Astrocyte of the hippocampus (primary cell): Measurements from ENCODE around the gene NELL2.
"Not testable (repeated sequence)": the region's sequence is repeated elsewhere in the genome, so short reads cannot be mapped to it uniquely, and the experiment has no call there.

Source experiments
- DNase-seq: peaks from one replicate; pipeline ENCODE4 v3.0.0; 2011; ENCODE audit warnings: low read depth, low spot score

The NELL2 gene

DNA sequence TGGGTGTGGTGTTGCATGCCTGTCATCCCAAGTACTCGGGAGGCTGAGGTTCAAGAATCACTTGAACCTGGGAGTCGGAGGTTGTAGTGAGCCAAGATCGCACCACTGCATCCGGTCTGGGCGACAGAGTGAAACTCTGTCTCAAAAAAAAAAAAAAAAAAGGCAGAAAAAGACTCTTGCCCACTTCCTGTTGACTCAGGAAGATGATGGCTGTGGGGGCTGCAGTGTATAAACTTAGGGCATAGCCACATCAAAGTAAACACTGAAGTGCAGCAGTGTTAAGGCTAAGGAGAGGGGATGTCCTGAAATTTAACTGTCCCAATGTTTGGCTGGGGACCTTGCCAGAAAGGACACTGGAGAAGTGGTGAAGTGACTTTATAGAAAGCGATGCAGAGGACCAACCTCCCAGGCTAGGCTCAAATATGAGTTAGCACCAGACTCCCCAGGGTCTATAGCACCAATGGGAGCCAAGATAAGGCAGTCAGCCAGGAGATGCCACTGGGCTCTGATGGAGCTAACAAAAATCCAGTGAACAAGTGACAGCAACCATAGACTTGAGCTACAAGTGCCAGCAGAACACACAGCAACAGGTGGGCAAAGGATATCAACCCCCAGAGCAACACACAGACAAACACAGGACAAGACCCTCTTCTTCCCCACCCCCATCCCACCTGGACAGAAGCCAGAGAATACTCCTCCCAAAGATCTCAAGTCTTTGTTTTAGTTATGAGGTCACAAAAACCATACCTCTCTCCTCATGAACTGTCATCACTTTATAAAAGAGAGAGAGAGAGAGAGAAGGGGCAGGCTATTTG lies 28.0 kb downstream of the NELL2 start:
- no peak for DNase-seq

DNA sequence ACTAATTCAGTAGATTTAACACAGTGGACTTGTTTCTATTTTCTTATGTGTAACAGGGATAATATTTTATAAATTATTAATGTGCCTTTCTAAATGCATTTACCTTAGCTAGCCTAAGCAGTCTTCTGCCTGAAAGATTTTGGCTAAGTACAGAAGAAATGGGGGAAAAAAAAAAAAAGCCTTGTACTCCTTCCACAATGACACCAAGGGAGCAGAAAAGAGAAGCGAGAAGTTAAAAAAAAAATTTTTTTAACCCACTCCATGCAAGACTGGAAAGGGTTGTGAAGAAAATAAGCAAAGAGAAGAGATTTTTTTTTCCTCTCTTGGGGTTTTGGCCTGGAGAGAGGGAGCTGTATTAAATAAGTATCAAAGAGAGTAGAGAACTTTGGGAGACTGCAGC lies 28.7 kb downstream of the NELL2 start:
- DNase-seq: no peak

DNA sequence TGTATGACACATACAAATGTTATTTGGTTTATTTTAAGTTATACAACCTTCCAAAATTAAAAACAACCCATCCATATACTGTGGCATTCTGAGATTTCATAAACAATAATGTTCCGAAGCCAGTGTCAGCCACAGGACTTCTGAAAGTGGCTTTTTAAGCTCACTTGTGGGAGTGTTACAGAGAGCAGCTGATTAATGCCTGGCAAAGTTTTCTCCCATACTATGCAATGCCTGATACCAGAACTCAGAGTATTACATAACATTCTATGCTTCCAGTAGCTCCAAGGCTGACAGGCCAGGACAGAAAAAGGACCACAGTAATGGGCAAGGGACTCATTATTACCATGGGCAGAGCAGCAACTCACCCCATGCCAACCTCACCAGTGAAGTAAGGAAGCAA lies 29.3 kb downstream of the NELL2 start:
- no peak for DNase-seq

DNA sequence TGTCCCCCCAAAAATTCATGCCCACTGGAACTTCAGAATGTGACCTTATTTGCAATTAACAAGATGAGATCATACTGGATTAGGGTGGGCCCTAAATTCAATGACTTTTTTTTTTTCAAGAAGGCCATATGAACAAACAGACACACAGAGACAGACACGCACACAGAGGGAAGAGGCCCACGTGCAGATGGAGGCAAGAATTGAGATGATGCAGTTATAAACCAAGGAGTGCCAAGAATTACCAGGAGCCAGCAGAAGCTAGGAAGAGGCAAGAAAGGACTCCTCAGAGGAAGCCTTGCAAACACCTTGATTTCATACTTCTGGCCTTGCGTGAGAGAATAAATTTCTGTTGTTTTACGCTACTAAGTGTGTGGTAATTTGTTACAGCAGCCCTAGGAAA lies 33.4 kb downstream of the NELL2 start:
- DNase-seq: no peak

DNA sequence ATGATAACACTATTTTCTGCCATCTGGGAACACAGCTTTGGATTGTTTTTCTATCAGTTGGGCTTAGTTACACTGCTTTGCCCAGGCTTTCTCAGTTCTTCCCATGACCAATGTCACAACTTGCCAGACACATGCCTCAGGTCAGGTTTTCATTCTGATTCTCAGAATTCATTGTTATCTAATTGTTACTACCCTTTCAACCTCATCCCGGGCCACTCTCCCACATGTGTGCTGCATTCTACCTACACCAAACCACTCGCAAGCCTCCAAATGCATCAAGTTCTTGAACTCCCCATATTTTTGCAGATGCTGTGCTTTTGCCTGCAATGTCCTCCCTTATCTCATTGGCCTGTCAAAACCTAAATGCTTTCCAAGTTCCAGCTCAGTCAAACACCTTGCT lies 36.3 kb downstream of the NELL2 start:
- no peak for DNase-seq

DNA sequence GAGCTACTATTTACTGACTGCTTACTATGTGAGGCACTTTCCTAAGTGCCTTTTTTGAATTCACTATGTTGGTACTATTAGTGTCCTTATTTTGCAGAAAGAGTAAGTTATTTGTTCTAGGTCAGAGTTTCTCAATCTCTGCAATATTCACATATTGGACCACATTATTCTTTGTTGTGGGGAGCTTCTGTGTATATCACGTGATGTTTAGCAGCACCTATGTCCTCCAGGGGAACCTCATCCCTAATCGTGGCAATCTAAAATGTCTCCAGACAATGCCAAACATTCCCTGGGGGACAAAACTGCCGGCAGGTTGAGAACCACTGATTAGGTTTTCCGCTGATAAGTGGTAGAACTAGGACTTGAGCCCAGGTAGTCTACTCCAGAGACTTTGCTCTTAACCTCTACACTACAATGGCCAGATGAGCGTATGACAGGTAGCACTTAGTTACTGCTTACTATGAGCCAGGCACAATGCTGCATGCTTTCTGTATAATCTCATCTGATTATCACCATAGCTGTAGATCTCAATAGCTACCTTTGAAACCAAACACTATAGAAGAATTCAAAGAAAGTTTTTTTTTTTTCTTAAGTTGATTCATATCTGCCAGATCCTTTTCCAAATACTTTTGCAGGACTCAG lies 38.9 kb downstream of the NELL2 start:
- no peak for DNase-seq

DNA sequence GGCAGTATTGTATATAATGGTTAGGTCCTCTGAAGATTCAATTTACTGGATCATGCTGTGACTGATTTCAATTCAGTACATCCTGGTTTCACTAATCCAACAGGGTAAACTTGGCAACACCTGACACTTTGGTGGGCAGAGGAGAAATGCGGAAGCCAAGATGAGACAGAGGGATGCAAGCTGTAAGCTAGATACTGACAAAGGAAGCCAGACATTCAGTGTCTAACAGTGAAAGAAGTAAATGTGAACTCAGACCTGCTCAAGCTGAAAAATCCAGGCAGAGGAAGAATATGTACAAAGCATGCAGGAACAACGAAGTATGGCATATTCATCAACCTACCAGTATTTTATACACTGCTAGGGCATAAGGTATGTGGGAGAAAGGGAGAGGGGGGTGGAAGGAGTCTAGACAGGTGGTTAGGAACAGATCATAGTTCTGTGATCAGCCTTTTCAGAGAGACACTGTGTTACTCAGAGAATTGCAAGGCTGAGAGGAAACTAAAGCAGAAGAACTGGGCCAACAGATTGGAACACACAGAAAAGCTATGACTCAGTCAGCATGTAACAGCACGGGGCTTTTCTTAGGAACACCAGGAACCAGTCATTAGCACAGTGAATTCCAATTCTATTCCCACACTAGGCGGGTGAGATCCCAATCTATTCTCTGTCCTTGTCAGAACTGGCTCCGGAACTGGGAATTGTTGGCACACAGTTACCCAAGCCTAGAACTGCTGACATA lies 40.3 kb downstream of the NELL2 start:
- peak; percentile 20 for DNase-seq

DNA sequence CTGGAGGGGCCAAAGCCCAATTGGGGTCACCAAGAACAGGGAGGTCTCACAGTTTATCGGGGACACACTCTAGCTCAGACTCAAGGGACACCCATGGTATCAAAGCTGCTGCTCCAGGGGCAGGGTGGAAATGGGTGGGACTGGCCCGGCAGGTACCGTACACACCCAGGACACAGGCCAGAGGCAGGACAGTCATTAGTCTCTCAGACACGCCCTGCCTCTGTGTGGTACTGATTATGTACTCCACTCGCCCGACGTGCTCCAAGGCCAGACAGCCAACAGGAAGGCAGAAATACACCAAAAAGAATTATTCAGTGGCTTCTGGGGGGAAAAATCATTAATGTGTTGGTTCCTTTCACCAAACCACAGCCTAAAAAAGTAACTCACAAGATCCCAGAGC lies 41.1 kb downstream of the NELL2 start:
- not testable (repeated sequence) for DNase-seq

DNA sequence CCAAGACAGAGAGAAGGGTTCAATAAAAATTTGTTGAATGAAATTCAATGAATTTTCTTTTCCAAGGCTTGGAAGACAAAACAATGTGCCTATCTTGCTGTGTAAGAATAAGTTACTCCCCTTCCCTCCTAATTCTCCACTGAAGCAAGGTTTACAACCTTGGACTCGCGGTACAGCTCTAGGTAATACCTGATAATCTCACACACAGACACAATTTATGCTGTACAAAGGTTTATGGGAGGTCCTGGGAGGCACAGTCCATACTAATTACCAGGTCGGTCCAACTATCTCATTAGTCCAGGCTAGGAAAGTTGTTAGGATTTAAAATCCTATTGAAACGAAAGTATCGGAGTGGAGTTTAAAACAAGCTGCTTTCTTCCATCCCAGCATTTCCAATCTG lies 42.6 kb downstream of the NELL2 start:
- no peak for DNase-seq

DNA sequence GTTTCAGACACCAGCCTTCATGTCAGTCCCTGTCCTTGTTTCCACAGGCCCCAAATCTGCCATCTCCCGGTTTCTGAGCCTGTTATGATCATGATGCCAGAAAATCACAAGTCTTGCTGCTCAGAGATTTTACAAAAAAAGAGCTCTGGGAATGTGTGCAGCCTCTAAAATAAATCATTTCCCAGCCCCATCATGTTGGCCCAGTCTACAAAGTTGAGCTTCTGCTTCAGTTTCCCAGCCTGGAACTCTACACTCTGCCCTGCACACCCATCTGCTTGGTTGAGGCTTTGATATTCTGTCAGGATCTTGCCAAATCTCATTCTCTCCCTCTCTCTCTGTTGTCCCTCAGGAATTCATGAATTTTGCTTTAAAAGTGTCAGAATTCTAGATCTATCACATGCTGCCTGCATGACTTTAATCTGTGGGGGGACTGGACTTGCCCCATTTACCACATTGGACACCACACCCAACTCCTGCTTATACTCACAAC lies 45.5 kb downstream of the NELL2 start:
- DNase-seq: no peak

DNA sequence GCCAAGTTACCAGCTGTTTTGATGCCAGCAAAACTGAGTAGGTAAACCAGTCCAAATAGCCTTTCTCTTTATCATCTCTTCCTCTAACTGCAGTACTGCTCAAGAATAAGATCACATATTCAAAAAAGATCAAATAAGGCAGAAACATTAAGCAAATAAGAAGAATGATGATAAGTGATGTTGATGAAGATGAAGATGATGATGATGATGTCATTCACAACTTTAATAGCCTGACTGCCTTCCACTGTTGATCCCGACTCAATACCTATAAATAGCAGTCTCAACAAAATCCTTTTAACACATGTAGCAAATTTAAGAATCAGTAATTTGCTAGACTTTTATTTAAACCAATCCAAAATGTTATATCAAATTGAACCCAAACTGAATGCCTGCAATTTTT lies 47.1 kb downstream of the NELL2 start:
- DNase-seq: no peak

DNA sequence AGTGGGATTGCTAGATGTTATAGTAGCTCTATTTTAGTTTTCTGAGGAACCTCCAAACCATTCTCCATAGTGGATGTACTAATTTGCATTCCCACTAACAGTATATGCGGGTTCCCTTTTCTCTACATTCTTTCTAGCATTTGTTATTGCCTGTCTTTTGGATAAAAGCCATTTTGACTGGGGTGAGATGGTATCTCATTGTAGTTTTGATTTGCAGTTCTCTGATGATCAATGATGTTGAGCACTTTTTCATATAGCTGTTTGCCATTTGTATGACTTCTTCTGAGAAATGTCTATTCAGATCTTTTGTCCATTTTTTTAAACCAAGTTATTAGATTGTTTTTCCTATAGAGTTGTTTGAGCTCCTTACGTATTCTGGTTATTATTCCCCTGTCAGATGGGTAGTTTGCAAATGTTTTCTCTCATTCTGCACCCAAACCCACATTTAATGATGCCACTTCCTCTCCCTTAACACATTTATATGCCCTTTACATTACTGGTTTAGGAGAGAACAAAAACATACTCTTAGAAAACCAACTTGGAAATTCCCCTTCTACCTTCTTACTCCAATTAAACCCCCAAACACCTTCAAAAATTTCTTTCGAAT lies 48.2 kb downstream of the NELL2 start:
- no peak for DNase-seq

DNA sequence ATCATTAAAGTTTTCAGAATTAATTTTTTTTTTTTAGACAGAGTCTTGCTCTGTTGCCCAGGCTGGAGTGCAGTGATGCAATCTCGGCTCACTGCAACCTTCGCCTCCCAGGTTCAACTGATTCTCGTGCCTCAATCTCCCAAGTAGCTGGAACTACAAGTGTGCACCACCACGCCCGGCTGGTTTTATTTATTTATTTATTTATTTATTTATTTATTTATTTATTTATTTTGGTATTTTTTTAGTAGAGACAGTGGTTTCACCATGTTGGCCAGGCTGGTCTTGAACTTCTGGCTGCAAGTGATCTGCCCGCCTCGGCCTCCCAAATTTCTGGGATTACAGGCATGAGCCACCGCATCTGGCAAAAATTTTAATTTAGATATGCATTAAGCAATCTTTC lies 54.4 kb downstream of the NELL2 start:
- DNase-seq: not testable (repeated sequence)

DNA sequence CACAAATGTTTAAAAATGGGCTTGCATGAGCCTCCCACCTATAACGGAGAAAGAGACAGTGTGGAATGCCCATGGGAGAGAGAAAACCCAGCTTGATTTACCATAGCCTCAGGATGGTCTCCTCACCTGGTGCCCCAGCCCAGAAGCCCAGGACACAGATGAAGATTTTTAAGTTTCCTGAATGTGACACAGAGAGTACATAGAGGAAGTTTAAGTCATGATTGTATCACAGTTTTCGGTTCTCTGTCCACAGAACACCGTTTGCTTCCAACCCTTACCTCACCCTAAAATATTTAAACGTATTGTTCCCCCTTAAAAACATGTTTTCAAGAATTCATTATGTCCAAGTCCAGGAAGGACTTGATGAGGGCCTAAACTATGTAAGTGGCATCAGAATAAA lies 56.2 kb downstream of the NELL2 start:
- DNase-seq: no peak

DNA sequence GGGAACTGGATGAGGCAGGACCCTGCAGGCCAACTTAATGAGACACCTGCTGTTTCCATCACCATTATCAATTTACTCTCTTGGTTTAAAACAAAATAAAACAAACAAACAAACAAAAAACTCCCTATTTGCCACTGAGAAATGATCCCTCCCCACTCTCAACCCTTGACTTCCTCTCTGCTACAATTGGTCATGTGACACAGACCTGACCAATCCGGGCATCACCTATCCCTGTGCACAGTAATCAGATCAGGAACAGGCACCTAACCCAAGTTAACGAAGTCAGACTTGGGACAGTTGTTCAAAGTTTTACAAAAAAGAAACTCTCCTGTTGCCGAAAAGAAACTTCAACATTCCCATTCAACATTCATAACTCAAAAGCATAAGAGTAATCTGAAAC lies 58.4 kb downstream of the NELL2 start:
- DNase-seq: no peak

DNA sequence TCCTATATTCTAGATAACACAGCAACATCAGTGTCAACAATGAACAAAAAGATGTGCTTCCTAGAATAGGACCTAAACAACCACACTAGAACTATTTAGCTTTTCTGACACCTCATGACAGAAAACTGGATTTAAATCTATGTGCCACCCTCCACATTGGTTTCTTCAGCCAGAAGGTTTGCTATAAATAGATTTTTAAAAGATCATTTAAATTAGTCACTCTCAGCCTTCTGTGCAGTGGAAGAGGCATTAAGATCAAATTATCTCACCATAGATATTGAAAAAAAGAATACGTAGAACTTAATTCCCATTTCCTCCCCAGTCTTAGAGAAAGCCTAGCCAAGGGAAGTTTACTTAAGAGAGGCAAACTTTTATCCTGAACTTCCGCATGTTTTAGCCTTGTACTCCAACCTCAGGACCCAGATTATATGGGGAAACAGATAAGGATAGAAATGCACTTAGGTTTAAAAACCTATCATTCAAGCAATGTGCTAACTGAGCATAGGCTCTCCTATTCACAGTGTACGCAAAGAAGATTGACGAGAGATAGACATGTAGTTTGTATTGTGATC lies 59.6 kb downstream of the NELL2 start:
- DNase-seq: no peak

DNA sequence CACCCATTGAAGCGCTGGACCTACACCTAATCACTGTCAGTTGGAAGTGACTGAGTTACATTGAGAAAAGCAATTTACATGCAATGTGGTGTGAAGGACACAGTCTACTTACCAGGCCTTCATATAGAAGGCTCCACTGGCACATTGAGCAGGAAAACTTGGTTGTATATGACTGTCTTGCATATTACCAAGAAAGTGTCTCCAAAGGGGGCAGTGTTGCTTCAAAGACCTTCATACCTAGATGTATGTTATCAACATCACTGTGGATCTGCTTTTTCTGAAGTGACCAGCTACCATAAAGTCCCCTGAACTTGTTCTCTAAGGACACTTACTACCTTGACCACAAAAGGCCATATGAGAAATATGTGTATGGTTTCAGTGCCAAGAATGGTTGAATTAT lies 64.1 kb downstream of the NELL2 start:
- no peak for DNase-seq

DNA sequence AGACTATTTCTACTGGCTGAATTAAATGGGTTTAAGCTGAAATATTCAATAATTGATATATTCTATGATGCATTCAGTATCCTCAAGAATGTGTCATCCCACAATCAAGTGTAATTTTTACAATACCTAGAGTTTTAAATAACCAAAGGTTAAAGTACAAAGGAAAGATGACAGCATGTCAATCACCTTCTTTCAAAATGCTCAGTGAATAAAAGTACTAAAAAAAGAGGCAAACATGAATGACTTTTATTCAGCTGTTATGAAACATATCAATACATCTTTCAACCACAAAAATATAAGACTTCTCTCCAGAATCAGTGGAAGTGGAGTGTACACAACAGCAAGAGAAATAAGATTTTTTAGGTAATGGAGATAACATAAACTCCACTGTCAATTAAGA lies 72.0 kb downstream of the NELL2 start:
- no peak for DNase-seq

DNA sequence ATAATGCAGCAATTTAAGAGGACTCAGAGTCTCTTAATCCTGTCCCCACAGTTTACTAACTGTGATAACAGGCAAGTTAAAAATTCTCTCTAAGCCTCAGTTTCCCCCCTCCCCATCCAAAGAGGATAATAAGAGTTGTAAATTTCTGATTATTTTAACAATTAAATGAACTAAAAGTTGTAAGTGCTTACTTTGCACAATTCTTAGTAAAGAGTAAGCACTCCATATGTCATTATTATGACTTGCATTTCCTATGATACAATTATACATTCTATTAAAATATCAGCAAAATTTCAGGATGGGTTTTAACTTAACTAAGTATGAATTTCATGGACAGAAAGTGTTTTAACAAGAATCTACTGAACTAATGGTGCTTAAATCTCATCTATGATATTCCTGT lies 80.1 kb downstream of the NELL2 start:
- DNase-seq: no peak

DNA sequence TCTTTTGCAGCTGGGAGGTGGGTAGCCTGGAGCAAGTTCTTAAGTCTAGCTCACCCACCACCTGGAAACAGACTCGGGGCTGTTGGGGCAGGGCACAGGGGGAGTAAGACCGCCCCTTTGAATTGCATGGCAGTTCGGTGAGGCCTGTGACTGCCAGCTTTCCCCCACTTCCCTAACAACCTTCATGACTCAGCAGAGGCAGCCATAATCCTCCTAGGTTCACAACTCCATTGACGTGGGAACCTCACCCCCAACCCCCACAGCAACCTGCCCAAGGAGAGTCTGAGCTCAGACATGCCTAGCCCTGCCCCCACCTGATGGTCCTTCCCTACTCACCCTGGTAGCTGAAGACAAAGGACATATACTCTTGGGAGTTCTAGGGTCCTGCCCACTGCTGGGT lies 87.4 kb downstream of the NELL2 start:
- DNase-seq: no peak

DNA sequence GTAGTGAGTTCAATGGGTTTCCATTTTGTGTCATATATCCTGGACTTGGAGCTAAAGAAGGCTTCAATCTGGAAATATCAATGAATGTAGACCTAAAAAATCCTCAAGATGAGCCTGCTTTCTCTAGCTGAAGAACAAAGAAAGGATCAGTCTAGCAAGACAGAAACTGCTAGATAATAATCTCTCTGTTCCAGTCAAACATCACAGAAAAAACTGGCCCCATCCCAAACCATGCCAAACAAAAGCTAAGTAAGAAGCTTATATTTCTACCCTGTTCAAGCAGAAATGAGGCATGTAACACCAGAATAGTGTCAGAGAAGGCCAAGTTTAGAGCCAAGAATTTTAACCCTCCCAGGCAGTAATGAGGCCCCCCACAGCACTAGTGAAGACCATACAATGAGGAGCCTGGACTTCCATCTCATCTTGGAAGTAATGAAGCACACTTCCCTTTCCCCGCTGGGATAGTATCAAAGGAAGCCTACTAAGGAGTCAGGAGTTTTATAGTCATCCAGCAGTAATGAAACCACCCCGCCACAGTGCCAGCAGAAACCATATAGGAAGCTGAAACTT lies 95.8 kb downstream of the NELL2 start:
- no peak for DNase-seq

DNA sequence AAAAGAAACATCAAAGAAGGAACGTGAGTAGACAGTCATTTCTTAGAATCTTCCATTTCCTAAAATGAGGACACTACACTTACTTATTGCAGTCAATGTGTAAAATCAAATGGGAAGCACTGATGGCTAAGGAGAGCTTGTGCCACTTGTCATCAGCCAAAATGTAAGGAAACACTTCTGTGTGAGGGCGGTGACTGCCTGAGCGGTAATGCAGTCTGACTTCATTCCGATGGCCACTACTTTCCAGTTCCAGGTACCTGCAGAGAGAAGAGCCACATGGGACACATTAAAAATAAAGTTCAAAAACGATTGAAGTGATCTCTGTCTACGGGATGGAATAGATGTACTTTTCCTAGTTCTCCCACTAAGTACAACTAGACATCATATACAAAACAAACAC lies 96.3 kb downstream of the NELL2 start:
- no peak for DNase-seq
